ENCODE data around the gene DSCAM. TPM values are rescaled to one million over a fixed set of nuclear protein-coding genes. Genes with fewer than 3 reads are reported as not detected.

Gene DSCAM
- total RNA-seq, 3 donors from 2014 or later: not detected

DNA sequence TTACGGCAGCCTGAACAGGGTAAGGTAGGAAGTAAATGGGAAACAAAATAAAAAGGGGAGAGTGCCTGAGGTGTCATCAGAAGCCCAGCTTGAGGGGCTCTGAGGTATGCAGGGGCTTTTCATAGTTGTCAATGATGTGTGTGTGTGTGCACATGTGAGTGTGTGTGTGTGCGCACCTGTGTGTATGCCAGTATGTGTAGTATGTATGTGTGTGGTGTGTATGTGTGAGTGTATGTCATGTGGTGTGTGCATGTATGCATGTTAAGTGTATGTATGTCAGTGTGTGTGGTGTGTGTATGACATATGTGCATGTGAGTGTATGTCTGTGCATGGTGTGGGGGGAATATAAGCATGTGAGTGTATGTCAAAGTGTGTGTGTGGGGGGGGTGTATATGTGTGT is 184.1 kb downstream of the DSCAM start:
- no peaks in the 10 kb centered on the region for H3K27me3 Mint-ChIP-seq (ENCODE audit: low read depth)

GRCh38 chr21:40660461-40660860 is 186.5 kb downstream of the DSCAM start:
- Mint-ChIP-seq H3K4me1 (ENCODE audit: low read depth) (no peaks in the 10 kb centered on the region), H3K27me3 (ENCODE audit: low read depth) (no peaks in the 10 kb centered on the region), H3K36me3 (ENCODE audit: insufficient read depth) (no peaks in the 10 kb centered on the region), H3K9me3 (peaks cover 6% of the 10 kb centered on the region), H3K4me3 (no peak overlapping the region)
- DNase-seq (no peak), ATAC-seq (no peak)

More for the DNA sequence above, 184.1 kb downstream of the DSCAM start:
- H3K36me3 Mint-ChIP-seq (ENCODE audit: insufficient read depth): no peaks in the 10 kb centered on the region
- no peak overlapping the region for H3K4me3 Mint-ChIP-seq
- ATAC-seq: no peak
- no peaks in the 10 kb centered on the region for H3K9me3 Mint-ChIP-seq
- H3K4me1 Mint-ChIP-seq (ENCODE audit: low read depth): no peaks in the 10 kb centered on the region
- no peak for DNase-seq

- no peak overlapping the region for H3K4me3 Mint-ChIP-seq
- peaks cover 6% of the 10 kb centered on the region for H3K9me3 Mint-ChIP-seq
- H3K36me3 Mint-ChIP-seq (ENCODE audit: insufficient read depth): no peaks in the 10 kb centered on the region
- DNase-seq (no peak), ATAC-seq (no peak)
- H3K27me3 Mint-ChIP-seq (ENCODE audit: low read depth): no peaks in the 10 kb centered on the region
- no peaks in the 10 kb centered on the region for H3K4me1 Mint-ChIP-seq (ENCODE audit: low read depth)
These were observed 188.6 kb downstream of the DSCAM start for GRCh38 chr21:40658311-40658710.

DNA sequence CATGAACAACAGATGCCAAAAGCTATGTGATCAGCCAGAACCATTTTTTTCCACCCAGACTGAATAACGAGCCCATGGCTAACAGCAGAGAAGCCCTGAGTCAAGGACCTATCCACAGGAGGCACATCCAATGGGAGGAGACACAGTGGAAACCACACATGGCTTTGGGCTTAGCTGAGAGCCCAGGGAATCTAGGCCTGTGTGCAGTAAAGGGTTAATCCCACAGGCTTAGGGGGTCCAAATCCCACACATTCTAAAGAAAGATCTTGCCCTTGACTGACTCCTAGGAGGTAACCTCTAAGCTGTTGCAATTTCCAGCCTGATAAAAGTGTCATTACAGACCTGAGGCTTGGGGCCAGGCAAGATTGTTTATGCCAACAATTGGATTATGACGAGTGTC is 194.5 kb downstream of the DSCAM start:
- ATAC-seq: no peak
- H3K4me3 Mint-ChIP-seq: no peak overlapping the region
- peaks cover 6% of the 10 kb centered on the region for H3K9me3 Mint-ChIP-seq

GRCh38 chr21:40647706-40648105 is 199.3 kb downstream of the DSCAM start:
- ATAC-seq: no peak
- H3K9me3 Mint-ChIP-seq: no peaks in the 10 kb centered on the region
- DNase-seq: no peak
- H3K27me3 Mint-ChIP-seq (ENCODE audit: low read depth): no peaks in the 10 kb centered on the region
- no peak overlapping the region for H3K4me3 Mint-ChIP-seq
- no peaks in the 10 kb centered on the region for H3K4me1 Mint-ChIP-seq (ENCODE audit: low read depth)
- H3K36me3 Mint-ChIP-seq (ENCODE audit: insufficient read depth): no peaks in the 10 kb centered on the region

More for the DNA sequence above, 194.5 kb downstream of the DSCAM start:
- Mint-ChIP-seq H3K4me1 (ENCODE audit: low read depth) (no peaks in the 10 kb centered on the region), H3K36me3 (ENCODE audit: insufficient read depth) (no peaks in the 10 kb centered on the region), H3K27me3 (ENCODE audit: low read depth) (no peaks in the 10 kb centered on the region)
- no peak for DNase-seq

GRCh38 chr21:40646651-40647050 is 200.3 kb downstream of the DSCAM start:
- Mint-ChIP-seq H3K9me3 (no peaks in the 10 kb centered on the region), H3K4me3 (no peak overlapping the region), H3K27me3 (ENCODE audit: low read depth) (no peaks in the 10 kb centered on the region), H3K36me3 (ENCODE audit: insufficient read depth) (no peaks in the 10 kb centered on the region), H3K4me1 (ENCODE audit: low read depth) (no peaks in the 10 kb centered on the region)
- ATAC-seq (no peak), DNase-seq (no peak)

DNA sequence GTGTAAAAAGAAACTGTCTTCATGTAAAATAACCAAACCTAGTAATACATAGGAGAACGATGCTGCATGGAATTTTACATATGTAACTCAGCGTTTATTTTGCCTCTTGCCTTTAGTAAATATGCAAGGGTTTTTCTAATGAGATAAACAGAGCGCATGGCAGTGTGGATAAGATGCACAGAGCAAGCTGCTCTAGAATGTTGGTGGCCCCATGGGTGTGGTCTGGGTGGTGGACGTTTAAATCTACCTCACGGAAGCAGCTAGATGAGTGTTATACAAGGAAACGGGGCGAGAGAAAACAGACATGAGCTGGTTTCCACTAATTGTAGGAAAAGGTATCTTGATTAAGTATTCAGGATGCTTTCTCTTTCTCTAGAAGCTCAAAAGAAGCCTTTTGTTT is 205.9 kb downstream of the DSCAM start:
- H3K36me3 Mint-ChIP-seq (ENCODE audit: insufficient read depth): no peaks in the 10 kb centered on the region
- no peaks in the 10 kb centered on the region for H3K27me3 Mint-ChIP-seq (ENCODE audit: low read depth)
- no peak overlapping the region for H3K4me3 Mint-ChIP-seq
- H3K4me1 Mint-ChIP-seq (ENCODE audit: low read depth): no peaks in the 10 kb centered on the region
- H3K9me3 Mint-ChIP-seq: no peaks in the 10 kb centered on the region
- no peak for DNase-seq
- ATAC-seq: no peak

GRCh38 chr21:40640266-40640789 is 206.6 kb downstream of the DSCAM start:
- no peaks in the 10 kb centered on the region for H3K9me3 Mint-ChIP-seq
- ATAC-seq (no peak), DNase-seq (no peak)
- H3K27me3 Mint-ChIP-seq (ENCODE audit: low read depth): no peaks in the 10 kb centered on the region
- H3K4me3 Mint-ChIP-seq: no peak overlapping the region
- H3K36me3 Mint-ChIP-seq (ENCODE audit: insufficient read depth): no peaks in the 10 kb centered on the region
- no peaks in the 10 kb centered on the region for H3K4me1 Mint-ChIP-seq (ENCODE audit: low read depth)

DNA sequence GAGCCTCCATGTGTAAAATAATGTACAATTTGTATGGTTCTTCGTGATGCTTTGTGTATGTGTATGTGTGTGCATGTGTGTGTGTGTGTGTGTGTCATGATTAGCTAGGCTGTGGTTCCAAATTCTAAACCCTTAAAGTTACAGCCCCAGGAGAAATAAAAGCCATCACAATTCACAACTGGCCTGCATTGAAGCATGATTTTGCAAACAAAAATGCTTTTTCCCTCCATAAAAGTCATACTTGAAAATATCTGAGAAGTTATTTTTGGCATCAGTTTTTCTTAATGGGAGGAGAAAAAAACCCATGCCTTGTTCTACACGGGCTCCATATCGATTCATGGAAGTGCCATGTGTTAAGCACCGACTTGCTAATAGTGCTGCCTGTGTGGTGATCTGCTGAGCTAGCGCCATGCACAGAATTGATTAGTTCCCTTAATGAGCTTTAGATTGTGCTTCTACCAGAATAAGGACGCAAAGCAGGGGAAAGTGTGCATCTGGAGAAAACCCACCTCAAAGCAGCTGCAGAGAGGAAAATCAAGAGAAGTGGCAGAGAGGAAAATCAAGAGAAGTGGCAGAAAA is 207.3 kb downstream of the DSCAM start:
- no peaks in the 10 kb centered on the region for H3K4me1 Mint-ChIP-seq (ENCODE audit: low read depth)
- H3K4me3 Mint-ChIP-seq: no peak overlapping the region
- H3K9me3 Mint-ChIP-seq: no peaks in the 10 kb centered on the region
- H3K27me3 Mint-ChIP-seq (ENCODE audit: low read depth): no peaks in the 10 kb centered on the region
- H3K36me3 Mint-ChIP-seq (ENCODE audit: insufficient read depth): no peaks in the 10 kb centered on the region
- DNase-seq: no peak
- no peak for ATAC-seq

DNA sequence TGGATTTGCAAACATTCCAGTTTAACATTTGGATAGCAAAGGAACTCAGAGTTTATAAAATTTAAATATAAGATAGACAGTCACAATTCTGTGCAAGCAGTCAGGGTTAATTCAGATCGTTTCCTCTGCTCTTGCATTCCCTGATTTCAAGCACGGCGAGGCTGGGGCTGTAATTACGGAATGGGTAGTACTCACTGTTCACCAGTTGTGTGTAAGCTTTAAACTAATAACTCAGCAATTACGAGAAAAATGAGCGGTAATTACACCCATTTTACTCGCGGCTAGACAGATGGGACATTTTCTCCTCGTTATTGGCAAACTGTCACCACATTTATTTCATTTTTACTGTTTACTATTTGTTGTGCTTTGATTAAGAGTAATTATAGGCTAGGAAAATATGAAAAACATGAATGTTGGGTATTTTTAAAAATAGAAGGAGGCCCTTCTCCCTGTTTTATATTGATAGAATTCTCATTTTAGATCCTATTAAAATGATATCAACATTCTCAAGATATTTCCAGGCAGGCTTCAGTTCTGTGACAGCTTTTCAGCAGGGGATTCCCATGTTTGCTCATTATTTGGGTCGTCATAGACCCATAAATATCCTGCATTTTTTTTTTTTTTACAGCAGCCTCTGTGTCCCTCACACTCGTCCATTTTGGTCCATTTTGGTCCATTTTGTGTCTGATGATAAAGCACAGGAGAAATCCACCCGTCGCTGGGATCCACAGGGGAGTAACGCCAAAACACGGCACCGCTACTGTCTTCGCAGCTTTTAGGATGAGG is 208.3 kb downstream of the DSCAM start:
- Mint-ChIP-seq H3K4me3 (no peak overlapping the region), H3K4me1 (ENCODE audit: low read depth) (no peaks in the 10 kb centered on the region), H3K36me3 (ENCODE audit: insufficient read depth) (no peaks in the 10 kb centered on the region)

GRCh38 chr21:40636026-40636425 is 210.9 kb downstream of the DSCAM start:
- Mint-ChIP-seq H3K4me1 (ENCODE audit: low read depth) (no peaks in the 10 kb centered on the region), H3K9me3 (no peaks in the 10 kb centered on the region), H3K27me3 (ENCODE audit: low read depth) (no peaks in the 10 kb centered on the region), H3K36me3 (ENCODE audit: insufficient read depth) (no peaks in the 10 kb centered on the region), H3K4me3 (no peak overlapping the region)
- DNase-seq (no peak), ATAC-seq (no peak)

More for the DNA sequence above, 208.3 kb downstream of the DSCAM start:
- no peaks in the 10 kb centered on the region for H3K27me3 Mint-ChIP-seq (ENCODE audit: low read depth)
- no peak for DNase-seq
- H3K9me3 Mint-ChIP-seq: no peaks in the 10 kb centered on the region
- ATAC-seq: no peak

- H3K27me3 Mint-ChIP-seq (ENCODE audit: low read depth): no peaks in the 10 kb centered on the region
- H3K36me3 Mint-ChIP-seq (ENCODE audit: insufficient read depth): no peaks in the 10 kb centered on the region
- ATAC-seq (no peak), DNase-seq (no peak)
- H3K9me3 Mint-ChIP-seq: no peaks in the 10 kb centered on the region
- H3K4me1 Mint-ChIP-seq (ENCODE audit: low read depth): no peaks in the 10 kb centered on the region
- no peak overlapping the region for H3K4me3 Mint-ChIP-seq
These were observed 211.6 kb downstream of the DSCAM start for GRCh38 chr21:40635391-40635790.

- ATAC-seq (no peak), DNase-seq (no peak)
- peaks cover 4% of the 10 kb centered on the region for H3K9me3 Mint-ChIP-seq
- H3K4me3 Mint-ChIP-seq: no peak overlapping the region
- no peaks in the 10 kb centered on the region for H3K4me1 Mint-ChIP-seq (ENCODE audit: low read depth)
- no peaks in the 10 kb centered on the region for H3K36me3 Mint-ChIP-seq (ENCODE audit: insufficient read depth)
- no peaks in the 10 kb centered on the region for H3K27me3 Mint-ChIP-seq (ENCODE audit: low read depth)
These were observed 212.8 kb downstream of the DSCAM start for GRCh38 chr21:40634141-40634540.

DNA sequence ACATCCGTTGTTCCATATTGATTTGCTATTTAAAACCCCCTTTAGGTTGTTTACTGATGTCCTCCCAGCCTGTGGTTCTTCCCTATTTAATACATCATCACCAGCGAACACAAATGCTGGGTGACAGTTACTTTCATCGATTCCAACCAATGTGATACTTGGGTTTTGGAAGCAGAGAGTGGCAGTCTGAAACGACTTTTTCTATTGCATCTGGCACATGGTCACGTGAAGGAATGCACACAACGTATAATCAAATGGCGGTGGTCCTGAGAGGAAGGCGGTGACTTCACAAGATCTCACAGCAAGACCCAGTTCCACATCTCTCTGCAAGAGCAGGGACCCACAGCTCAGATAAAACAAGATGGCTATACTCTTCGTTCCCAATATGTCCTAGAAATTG is 213.9 kb downstream of the DSCAM start:
- Mint-ChIP-seq H3K4me3 (no peak overlapping the region), H3K27me3 (ENCODE audit: low read depth) (no peaks in the 10 kb centered on the region), H3K9me3 (peaks cover 4% of the 10 kb centered on the region), H3K36me3 (ENCODE audit: insufficient read depth) (no peaks in the 10 kb centered on the region), H3K4me1 (ENCODE audit: low read depth) (no peaks in the 10 kb centered on the region)
- ATAC-seq: no peak
- DNase-seq: no peak

GRCh38 chr21:40631211-40631610 is 215.7 kb downstream of the DSCAM start:
- H3K36me3 Mint-ChIP-seq (ENCODE audit: insufficient read depth): no peaks in the 10 kb centered on the region
- H3K9me3 Mint-ChIP-seq: peaks cover 6% of the 10 kb centered on the region

More at GRCh38 chr21:40631211-40631610, 215.7 kb downstream of the DSCAM start:
- Mint-ChIP-seq H3K27me3 (ENCODE audit: low read depth) (no peaks in the 10 kb centered on the region), H3K4me1 (ENCODE audit: low read depth) (no peaks in the 10 kb centered on the region), H3K4me3 (no peak overlapping the region)
- DNase-seq (no peak), ATAC-seq (no peak)

Data from activated T-cell treated with anti-CD3 and anti-CD28 coated beads, Interleukin-2, amount 50 U/mL, for 4 hours (primary cell).